K562 (cell line): ENCODE results near the gene ANKRD34A. TPM values are rescaled to one million over a fixed set of nuclear protein-coding genes. Genes with fewer than 3 reads are reported as not detected.

Experiments used
- CCNT2 ChIP-seq: IDR thresholded peaks from 2 replicates; pipeline ENCODE4 v1.6.1; 2011; ENCODE audit warnings: borderline replicate concordance, low read depth, mild to moderate bottlenecking, moderate library complexity, mixed read lengths, low read length; ENCODE audit not compliant: insufficient read length; ENCODE audit errors: extremely low read depth
- CREB1 ChIP-seq, 2 experiments: sonication (generic) in 1 of 2; formaldehyde crosslinking in 1 of 2; IDR thresholded peaks; 2 replicates each; pipeline versions ENCODE4 v1.6.1 to v1.8.0; 2012 to 2022; ENCODE audit warnings: inconsistent platforms in 1 of 2, mild to moderate bottlenecking in 1 of 2, missing genetic modification reagents in 1 of 2, moderate library complexity in 1 of 2
- HDAC1 ChIP-seq, 2 experiments: fragments of 450-650 bp; IDR thresholded peaks; 2 replicates each; pipeline ENCODE4 v1.6.1; 2016 to 2017; ENCODE audit warnings: inconsistent platforms in 1 of 2, mild to moderate bottlenecking in 1 of 2, moderate library complexity in 1 of 2
- JUNB ChIP-seq: fragments of 450-650 bp; formaldehyde crosslinking; conservative IDR thresholded peaks from 2 replicates; pipeline ENCODE4 v1.4.0; 2020; ENCODE audit warnings: mild to moderate bottlenecking
- KDM4B ChIP-seq, 2 experiments: fragments of 450-650 bp in 1 of 2; sonication (generic) in 1 of 2; IDR thresholded peaks; 2 replicates each; pipeline ENCODE4 v1.6.1; 2016 to 2017; ENCODE audit warnings: borderline replicate concordance in 2 of 2, antibody characterized with exemption in 1 of 2, low read depth in 1 of 2, mild to moderate bottlenecking in 1 of 2
- POLR2G ChIP-seq: fragments of 200-400 bp; formaldehyde crosslinking; IDR thresholded peaks from 2 replicates; pipeline ENCODE4 v1.6.1; 2017; ENCODE audit warnings: low read depth, mild to moderate bottlenecking, antibody characterized with exemption, low read length, moderate library complexity
- RNF2 ChIP-seq: sonication (generic); IDR thresholded peaks from 2 replicates; pipeline ENCODE4 v1.6.1; 2016
- SMARCB1 ChIP-seq: IDR thresholded peaks from 2 replicates; pipeline ENCODE4 v1.6.1; 2011; ENCODE audit warnings: improper control_type of control experiment, low read depth; ENCODE audit not compliant: insufficient read length
- SOX6 ChIP-seq: fragments of 450-650 bp; IDR thresholded peaks from 2 replicates; pipeline ENCODE4 v1.6.1; 2014; ENCODE audit warnings: mild to moderate bottlenecking
- XRCC4 ChIP-seq: IDR thresholded peaks from one replicate; pipeline ENCODE4 v1.6.1; 2011; ENCODE audit not compliant: insufficient read depth, insufficient read length; ENCODE audit errors: extremely low read depth
- XRCC5 ChIP-seq: fragments of 200-400 bp; formaldehyde crosslinking; IDR thresholded peaks from 2 replicates; pipeline ENCODE4 v1.6.1; 2017; ENCODE audit warnings: low read depth, mild to moderate bottlenecking, low read length
- ZNF644 ChIP-seq: fragments of 200-800 bp; sonication (Bioruptor generic); IDR thresholded peaks from 2 replicates; pipeline ENCODE4 v1.6.1; 2016; ENCODE audit warnings: low read depth, missing genetic modification characterization, missing compliant biosample characterization
- polyA plus RNA-seq, 8 experiments: library from polyadenylated mRNA; depleted of rRNA in 4 of 8; stranded (reverse) in 5 of 8; unstranded in 3 of 8; fragments of >200 nt; fragmentation: Nextera tagmentation in 2 of 8; fragmentation: Illumina TruSeq in 1 of 8; extraction: Ambion mirVana in 2 of 8; extraction: Trizol in 1 of 8; gene quantifications; 2 replicates each; pipeline versions ENCODE4 v1.2.1 to v1.2.3, GENCODE V29; 2011 to 2014; ENCODE audit warnings: inconsistent platforms in 1 of 8, missing spikeins in 1 of 8
- total RNA-seq, 7 experiments: library from RNA; depleted of rRNA in 6 of 7; stranded (reverse); fragments of >200 nt in 6 of 7; fragmentation: Illumina TruSeq in 2 of 7; extraction: Trizol in 2 of 7; gene quantifications; 2 replicates each; pipeline versions ENCODE4 v1.2.1 to v1.2.3, GENCODE V29; 2011 to 2021; ENCODE audit warnings: low replicate concordance in 1 of 7
- TF ChIP-seq, protein P1 (sequence below): sonication (generic); formaldehyde crosslinking; IDR thresholded peaks from 2 replicates; pipeline ENCODE4 v1.8.0; 2022; ENCODE audit warnings: mild to moderate bottlenecking, missing genetic modification reagents
- TF ChIP-seq, protein P2 (sequence below): fragments of 250-450 bp; sonication (Bioruptor Pico); IDR thresholded peaks from 2 replicates; pipeline ENCODE4 v1.4.0; 2020; ENCODE audit warnings: mild to moderate bottlenecking
- TF ChIP-seq, protein P3 (sequence below): fragments of 450-650 bp; IDR thresholded peaks from 2 replicates; pipeline ENCODE4 v1.6.1; 2016
- TF ChIP-seq, protein P4 (sequence below): fragments of 250-450 bp; sonication (Bioruptor Pico); IDR thresholded peaks from 2 replicates; pipeline ENCODE4 v1.4.0; 2020; ENCODE audit warnings: mild to moderate bottlenecking, moderate library complexity, borderline replicate concordance
- TF ChIP-seq, protein P5 (sequence below): sonication (generic); formaldehyde crosslinking; IDR thresholded peaks from 2 replicates; pipeline ENCODE4 v1.5.0; 2020; ENCODE audit warnings: missing genetic modification reagents
- TF ChIP-seq, protein P6 (sequence below): sonication (generic); formaldehyde crosslinking; IDR thresholded peaks from 2 replicates; pipeline ENCODE4 v1.8.1; 2022; ENCODE audit warnings: missing genetic modification reagents

ANKRD34A gene
- total and polyA plus RNA-seq, 9 of the 15 experiments (the other 6 are each of a cell fraction or from before 2014, with no cell fraction given), result 0.06 to 1.6 (median 0.43) TPM

DNA sequence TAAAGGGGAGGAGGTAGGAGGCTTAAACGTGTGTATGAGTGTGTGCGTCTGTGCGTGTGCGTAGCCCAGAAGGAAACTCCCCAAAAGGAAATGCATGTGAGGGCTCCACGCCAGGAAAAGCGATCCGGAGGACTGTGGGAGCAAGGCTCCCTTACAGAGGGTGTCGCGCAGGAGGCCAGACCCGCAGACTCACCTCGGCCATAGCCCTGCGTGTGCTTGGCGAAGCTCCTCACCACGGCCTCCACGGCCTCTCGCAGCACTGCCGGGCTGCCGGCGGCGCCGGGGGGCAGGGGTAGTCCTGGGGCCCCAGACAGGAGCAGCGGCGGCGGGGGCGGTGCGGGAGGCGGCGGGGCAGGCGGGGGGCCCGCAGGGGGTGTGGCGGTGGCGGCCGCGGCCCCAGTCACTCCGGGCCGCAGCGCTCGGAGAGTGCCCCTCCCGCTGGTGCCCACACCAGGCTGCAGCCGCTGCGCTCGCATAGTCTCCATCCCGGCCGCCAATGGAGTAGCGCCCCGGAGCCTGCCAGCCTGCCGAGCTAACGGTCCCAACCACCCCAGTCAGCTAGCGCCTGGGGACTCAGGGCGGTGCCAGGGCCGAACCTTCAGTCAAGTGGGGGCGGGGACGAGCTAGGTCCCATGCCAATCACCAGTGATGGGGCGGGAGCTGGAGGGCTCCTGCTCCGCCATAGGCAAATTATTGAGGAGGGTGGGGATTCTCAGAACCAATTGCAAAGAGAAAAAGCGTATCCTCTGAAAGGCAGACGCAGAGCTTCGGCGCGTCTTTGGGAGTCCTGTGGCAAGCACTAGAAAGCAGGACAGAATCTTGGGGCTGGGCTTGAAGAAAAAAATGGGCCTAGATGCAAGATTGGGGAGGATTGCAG lies 6.7 kb downstream of the ANKRD34A start, which contains the start of gene LIX1L (continued):
- TF ChIP-seq CCNT2 (no peak), RNF2 (0 out of 2 replicates have a peak, but pooled peaks have one; percentile 38), CREB1 (IDR thresholded peaks at IDR 0.05) (no peak), CREB1 (CRISPR knock-in tag; IDR thresholded peaks at IDR 0.05) (0 out of 2 replicates have a peak, but pooled peaks have one; percentile 15), XRCC4 (no peak), POLR2G (peak; percentile 84), HDAC1 (IDR thresholded peaks at IDR 0.05) (peak in 1 of 2 experiments; percentile 47; a peak in 2 of 4 replicates), SOX6 (no peak), JUNB (CRISPR knock-in tag) (no peak), XRCC5 (peak; percentile 24; the same call in 1 of the 2 replicates), ZNF644 (tag) (no peak), KDM4B (IDR thresholded peaks at IDR 0.05; ENCODE audit: borderline replicate concordance in 2 of 2, low read depth in 1 of 2) (no peak), SMARCB1 (peak; percentile 37)
- TF ChIP-seq, protein P1, sequence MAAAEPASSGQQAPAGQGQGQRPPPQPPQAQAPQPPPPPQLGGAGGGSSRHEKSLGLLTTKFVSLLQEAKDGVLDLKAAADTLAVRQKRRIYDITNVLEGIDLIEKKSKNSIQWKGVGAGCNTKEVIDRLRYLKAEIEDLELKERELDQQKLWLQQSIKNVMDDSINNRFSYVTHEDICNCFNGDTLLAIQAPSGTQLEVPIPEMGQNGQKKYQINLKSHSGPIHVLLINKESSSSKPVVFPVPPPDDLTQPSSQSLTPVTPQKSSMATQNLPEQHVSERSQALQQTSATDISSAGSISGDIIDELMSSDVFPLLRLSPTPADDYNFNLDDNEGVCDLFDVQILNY, result no peak
- TF ChIP-seq, protein P2, sequence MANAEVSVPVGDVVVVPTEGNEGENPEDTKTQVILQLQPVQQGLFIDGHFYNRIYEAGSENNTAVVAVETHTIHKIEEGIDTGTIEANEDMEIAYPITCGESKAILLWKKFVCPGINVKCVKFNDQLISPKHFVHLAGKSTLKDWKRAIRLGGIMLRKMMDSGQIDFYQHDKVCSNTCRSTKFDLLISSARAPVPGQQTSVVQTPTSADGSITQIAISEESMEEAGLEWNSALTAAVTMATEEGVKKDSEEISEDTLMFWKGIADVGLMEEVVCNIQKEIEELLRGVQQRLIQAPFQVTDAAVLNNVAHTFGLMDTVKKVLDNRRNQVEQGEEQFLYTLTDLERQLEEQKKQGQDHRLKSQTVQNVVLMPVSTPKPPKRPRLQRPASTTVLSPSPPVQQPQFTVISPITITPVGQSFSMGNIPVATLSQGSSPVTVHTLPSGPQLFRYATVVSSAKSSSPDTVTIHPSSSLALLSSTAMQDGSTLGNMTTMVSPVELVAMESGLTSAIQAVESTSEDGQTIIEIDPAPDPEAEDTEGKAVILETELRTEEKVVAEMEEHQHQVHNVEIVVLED (CRISPR knock-in tag), result peak; percentile 73
- TF ChIP-seq, protein P3, sequence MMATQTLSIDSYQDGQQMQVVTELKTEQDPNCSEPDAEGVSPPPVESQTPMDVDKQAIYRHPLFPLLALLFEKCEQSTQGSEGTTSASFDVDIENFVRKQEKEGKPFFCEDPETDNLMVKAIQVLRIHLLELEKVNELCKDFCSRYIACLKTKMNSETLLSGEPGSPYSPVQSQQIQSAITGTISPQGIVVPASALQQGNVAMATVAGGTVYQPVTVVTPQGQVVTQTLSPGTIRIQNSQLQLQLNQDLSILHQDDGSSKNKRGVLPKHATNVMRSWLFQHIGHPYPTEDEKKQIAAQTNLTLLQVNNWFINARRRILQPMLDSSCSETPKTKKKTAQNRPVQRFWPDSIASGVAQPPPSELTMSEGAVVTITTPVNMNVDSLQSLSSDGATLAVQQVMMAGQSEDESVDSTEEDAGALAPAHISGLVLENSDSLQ, result peak; percentile 99
- TF ChIP-seq, protein P4, sequence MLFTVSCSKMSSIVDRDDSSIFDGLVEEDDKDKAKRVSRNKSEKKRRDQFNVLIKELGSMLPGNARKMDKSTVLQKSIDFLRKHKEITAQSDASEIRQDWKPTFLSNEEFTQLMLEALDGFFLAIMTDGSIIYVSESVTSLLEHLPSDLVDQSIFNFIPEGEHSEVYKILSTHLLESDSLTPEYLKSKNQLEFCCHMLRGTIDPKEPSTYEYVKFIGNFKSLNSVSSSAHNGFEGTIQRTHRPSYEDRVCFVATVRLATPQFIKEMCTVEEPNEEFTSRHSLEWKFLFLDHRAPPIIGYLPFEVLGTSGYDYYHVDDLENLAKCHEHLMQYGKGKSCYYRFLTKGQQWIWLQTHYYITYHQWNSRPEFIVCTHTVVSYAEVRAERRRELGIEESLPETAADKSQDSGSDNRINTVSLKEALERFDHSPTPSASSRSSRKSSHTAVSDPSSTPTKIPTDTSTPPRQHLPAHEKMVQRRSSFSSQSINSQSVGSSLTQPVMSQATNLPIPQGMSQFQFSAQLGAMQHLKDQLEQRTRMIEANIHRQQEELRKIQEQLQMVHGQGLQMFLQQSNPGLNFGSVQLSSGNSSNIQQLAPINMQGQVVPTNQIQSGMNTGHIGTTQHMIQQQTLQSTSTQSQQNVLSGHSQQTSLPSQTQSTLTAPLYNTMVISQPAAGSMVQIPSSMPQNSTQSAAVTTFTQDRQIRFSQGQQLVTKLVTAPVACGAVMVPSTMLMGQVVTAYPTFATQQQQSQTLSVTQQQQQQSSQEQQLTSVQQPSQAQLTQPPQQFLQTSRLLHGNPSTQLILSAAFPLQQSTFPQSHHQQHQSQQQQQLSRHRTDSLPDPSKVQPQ (CRISPR knock-in tag), result no peak
- TF ChIP-seq, protein P5, sequence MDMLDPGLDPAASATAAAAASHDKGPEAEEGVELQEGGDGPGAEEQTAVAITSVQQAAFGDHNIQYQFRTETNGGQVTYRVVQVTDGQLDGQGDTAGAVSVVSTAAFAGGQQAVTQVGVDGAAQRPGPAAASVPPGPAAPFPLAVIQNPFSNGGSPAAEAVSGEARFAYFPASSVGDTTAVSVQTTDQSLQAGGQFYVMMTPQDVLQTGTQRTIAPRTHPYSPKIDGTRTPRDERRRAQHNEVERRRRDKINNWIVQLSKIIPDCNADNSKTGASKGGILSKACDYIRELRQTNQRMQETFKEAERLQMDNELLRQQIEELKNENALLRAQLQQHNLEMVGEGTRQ (CRISPR knock-in tag), result no peak
- TF ChIP-seq, protein P6, sequence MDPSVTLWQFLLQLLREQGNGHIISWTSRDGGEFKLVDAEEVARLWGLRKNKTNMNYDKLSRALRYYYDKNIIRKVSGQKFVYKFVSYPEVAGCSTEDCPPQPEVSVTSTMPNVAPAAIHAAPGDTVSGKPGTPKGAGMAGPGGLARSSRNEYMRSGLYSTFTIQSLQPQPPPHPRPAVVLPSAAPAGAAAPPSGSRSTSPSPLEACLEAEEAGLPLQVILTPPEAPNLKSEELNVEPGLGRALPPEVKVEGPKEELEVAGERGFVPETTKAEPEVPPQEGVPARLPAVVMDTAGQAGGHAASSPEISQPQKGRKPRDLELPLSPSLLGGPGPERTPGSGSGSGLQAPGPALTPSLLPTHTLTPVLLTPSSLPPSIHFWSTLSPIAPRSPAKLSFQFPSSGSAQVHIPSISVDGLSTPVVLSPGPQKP (CRISPR knock-in tag), result no peak
